Right lobe of liver (tissue), 4 donors: Measurements from ENCODE around the gene FBXL14.

ENCODE experiments used
- POLR2A ChIP-seq: fragments of 450-650 bp; IDR thresholded peaks from one replicate; pipeline ENCODE4 v1.6.1; 2017; ENCODE audit warnings: antibody characterized with exemption, mild to moderate bottlenecking
- TF ChIP-seq, protein P1 (sequence below), 4 donors: fragments of 200-600 bp in 3 of 4; fragments of 450-650 bp in 1 of 4; IDR thresholded peaks; one replicate each; pipeline versions ENCODE4 v1.5.1 to v1.8.0; 2016 to 2022; ENCODE audit warnings: antibody characterized with exemption in 4 of 4, mild to moderate bottlenecking in 2 of 4
- donor health status: DM: no; HTN: no; CAD: no.
- donor health status: DM: no; HTN: no; CAD: no.
- donor health status: DM: no; HTN: yes; CAD: no.

DNA sequence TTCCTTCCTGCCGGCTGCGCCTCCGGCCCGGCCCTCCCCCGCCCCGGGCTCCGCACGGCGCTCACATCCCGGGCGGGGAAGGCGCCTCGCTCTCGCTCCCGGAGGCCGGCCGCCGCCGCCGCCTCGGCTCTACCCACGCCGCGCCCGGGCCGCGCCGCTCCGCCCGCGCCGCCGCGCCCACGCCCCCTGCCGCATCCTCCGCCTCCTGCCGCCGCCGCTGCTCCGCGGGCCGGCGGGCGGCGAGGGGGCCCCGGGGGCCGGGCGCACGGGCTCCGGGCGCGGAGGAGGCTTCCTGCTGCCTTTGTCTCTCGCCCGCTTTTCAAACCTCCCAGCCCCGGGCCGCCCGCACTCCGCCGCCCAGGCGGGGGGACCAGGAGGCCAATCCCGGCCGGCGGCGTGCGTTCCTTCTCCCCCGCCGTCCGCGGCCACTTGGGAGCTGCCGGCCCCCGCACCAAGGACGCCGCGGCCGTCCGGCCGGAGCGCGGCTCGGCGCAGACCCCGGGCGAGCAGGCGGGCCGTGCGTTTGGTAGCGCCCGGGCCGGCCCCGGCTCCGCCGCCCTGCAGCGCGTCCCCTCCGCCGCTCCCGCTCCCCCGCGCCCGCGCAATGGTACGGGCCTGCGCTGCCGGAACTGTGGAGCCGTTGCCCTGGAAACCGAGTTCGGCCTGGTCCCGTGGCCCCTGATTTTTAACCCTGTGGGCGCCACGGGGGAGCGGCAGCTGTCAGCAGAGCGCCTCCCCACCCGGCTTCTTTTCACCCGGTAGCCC, at the start of gene FBXL14:
- TF ChIP-seq, protein P1, sequence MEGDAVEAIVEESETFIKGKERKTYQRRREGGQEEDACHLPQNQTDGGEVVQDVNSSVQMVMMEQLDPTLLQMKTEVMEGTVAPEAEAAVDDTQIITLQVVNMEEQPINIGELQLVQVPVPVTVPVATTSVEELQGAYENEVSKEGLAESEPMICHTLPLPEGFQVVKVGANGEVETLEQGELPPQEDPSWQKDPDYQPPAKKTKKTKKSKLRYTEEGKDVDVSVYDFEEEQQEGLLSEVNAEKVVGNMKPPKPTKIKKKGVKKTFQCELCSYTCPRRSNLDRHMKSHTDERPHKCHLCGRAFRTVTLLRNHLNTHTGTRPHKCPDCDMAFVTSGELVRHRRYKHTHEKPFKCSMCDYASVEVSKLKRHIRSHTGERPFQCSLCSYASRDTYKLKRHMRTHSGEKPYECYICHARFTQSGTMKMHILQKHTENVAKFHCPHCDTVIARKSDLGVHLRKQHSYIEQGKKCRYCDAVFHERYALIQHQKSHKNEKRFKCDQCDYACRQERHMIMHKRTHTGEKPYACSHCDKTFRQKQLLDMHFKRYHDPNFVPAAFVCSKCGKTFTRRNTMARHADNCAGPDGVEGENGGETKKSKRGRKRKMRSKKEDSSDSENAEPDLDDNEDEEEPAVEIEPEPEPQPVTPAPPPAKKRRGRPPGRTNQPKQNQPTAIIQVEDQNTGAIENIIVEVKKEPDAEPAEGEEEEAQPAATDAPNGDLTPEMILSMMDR (IDR thresholded peaks at IDR 0.05): no peak
- TF ChIP-seq POLR2A: peak; percentile 68
